K562 (cell line): ENCODE results near the gene RAP1A. TPM values are rescaled to one million over a fixed set of nuclear protein-coding genes. Genes with fewer than 3 reads are reported as not detected.

ENCODE experiments used
- DDX20 ChIP-seq: fragments of 450-650 bp; IDR thresholded peaks from 2 replicates; pipeline ENCODE4 v1.6.1; 2016; ENCODE audit warnings: missing genetic modification characterization, low read depth, mild to moderate bottlenecking, missing compliant biosample characterization, moderate library complexity
- FOS ChIP-seq: IDR thresholded peaks from 3 replicates; pipeline ENCODE4 v1.6.1; 2011; ENCODE audit not compliant: insufficient read length; ENCODE audit errors: extremely low read depth
- FOXP4 ChIP-seq: sonication (generic); formaldehyde crosslinking; IDR thresholded peaks from 2 replicates; pipeline ENCODE4 v1.8.0; 2022; ENCODE audit warnings: mild to moderate bottlenecking, missing genetic modification reagents, borderline replicate concordance
- MCM2 ChIP-seq: fragments of 450-650 bp; IDR thresholded peaks from 2 replicates; pipeline ENCODE4 v1.6.1; 2017; ENCODE audit warnings: low read depth, mild to moderate bottlenecking
- MEF2D ChIP-seq: conservative IDR thresholded peaks from 2 replicates; pipeline ENCODE4 v1.6.1; 2016; ENCODE audit warnings: low read depth, missing genetic modification characterization, missing compliant biosample characterization
- MYNN ChIP-seq, 2 experiments: sonication (generic); formaldehyde crosslinking in 1 of 2; IDR thresholded peaks; 2 replicates each; pipeline versions ENCODE4 v1.5.0 to v1.6.1; 2016 to 2020; ENCODE audit warnings: antibody characterized with exemption in 1 of 2, missing genetic modification reagents in 1 of 2
- NCOA2 ChIP-seq, 2 experiments: fragments of 450-650 bp; IDR thresholded peaks; 2 replicates each; pipeline ENCODE4 v1.6.1; 2018; ENCODE audit warnings: mild to moderate bottlenecking in 2 of 2, moderate library complexity in 1 of 2; ENCODE audit not compliant: partially characterized antibody in 2 of 2
- NCOA6 ChIP-seq: fragments of 450-650 bp; IDR thresholded peaks from 2 replicates; pipeline ENCODE4 v1.6.1; 2017; ENCODE audit warnings: mild to moderate bottlenecking
- POLR2A ChIP-seq: fragments of 450-650 bp; conservative IDR thresholded peaks from 2 replicates; pipeline ENCODE4 v1.6.1; 2016
- RAD21 ChIP-seq, 2 experiments: fragments of 250-450 bp in 1 of 2; fragments of 450-650 bp in 1 of 2; sonication (Bioruptor Pico) in 1 of 2; formaldehyde crosslinking in 1 of 2; IDR thresholded peaks in 1 of 2; conservative IDR thresholded peaks in 1 of 2; 2 replicates each; pipeline versions ENCODE4 v1.4.0 to v1.8.0; 2020 to 2022; ENCODE audit warnings: mild to moderate bottlenecking in 2 of 2, moderate library complexity in 1 of 2
- STAT5A ChIP-seq: IDR thresholded peaks from 2 replicates; pipeline ENCODE4 v1.6.1; 2012; ENCODE audit warnings: low read length, inconsistent platforms, borderline replicate concordance
- TEAD4 ChIP-seq, 2 experiments: sonication (generic) in 1 of 2; formaldehyde crosslinking in 1 of 2; IDR thresholded peaks; 2 replicates each; pipeline versions ENCODE4 v1.6.1 to v1.8.0; 2012 to 2022; ENCODE audit warnings: borderline replicate concordance in 1 of 2, inconsistent platforms in 1 of 2, low read length in 1 of 2, mild to moderate bottlenecking in 1 of 2, missing genetic modification reagents in 1 of 2
- ZBTB5 ChIP-seq: fragments of 450-650 bp; IDR thresholded peaks from 2 replicates; pipeline ENCODE4 v1.6.1; 2017; ENCODE audit warnings: antibody characterized with exemption
- ZBTB7A ChIP-seq: IDR thresholded peaks from 2 replicates; pipeline ENCODE4 v1.6.1; 2011; ENCODE audit warnings: low read depth, mild to moderate bottlenecking, low read length, moderate library complexity, borderline replicate concordance; ENCODE audit not compliant: control insufficient read depth
- ZNF589 ChIP-seq: fragments of 200-800 bp; sonication (Bioruptor generic); IDR thresholded peaks from 2 replicates; pipeline ENCODE4 v1.6.1; 2016; ENCODE audit warnings: low read depth, missing genetic modification characterization, missing compliant biosample characterization
- polyA plus RNA-seq, 8 experiments: library from polyadenylated mRNA; depleted of rRNA in 4 of 8; stranded (reverse) in 5 of 8; unstranded in 3 of 8; fragments of >200 nt; fragmentation: Nextera tagmentation in 2 of 8; fragmentation: Illumina TruSeq in 1 of 8; extraction: Ambion mirVana in 2 of 8; extraction: Trizol in 1 of 8; gene quantifications; 2 replicates each; pipeline versions ENCODE4 v1.2.1 to v1.2.3, GENCODE V29; 2011 to 2014; ENCODE audit warnings: inconsistent platforms in 1 of 8, missing spikeins in 1 of 8
- total RNA-seq, 7 experiments: library from RNA; depleted of rRNA in 6 of 7; stranded (reverse); fragments of >200 nt in 6 of 7; fragmentation: Illumina TruSeq in 2 of 7; extraction: Trizol in 2 of 7; gene quantifications; 2 replicates each; pipeline versions ENCODE4 v1.2.1 to v1.2.3, GENCODE V29; 2011 to 2021; ENCODE audit warnings: low replicate concordance in 1 of 7
- TF ChIP-seq, protein P1 (sequence below), 2 experiments: fragments of 450-650 bp in 1 of 2; sonication (generic) in 1 of 2; formaldehyde crosslinking in 1 of 2; IDR thresholded peaks in 1 of 2; conservative IDR thresholded peaks in 1 of 2; 2 replicates each; pipeline versions ENCODE4 v1.6.1 to v1.8.1; 2016 to 2023; ENCODE audit warnings: mild to moderate bottlenecking in 2 of 2, moderate library complexity in 2 of 2, inconsistent platforms in 1 of 2, missing genetic modification reagents in 1 of 2
- TF ChIP-seq, protein P2 (sequence below): sonication (generic); formaldehyde crosslinking; IDR thresholded peaks from 2 replicates; pipeline ENCODE4 v1.8.1; 2022; ENCODE audit warnings: missing genetic modification reagents

RAP1A gene
- total and polyA plus RNA-seq, 9 of the 15 experiments (the other 6 are each of a cell fraction or from before 2014, with no cell fraction given) = 13.4 to 86.2 (median 32.5) TPM

- TF ChIP-seq FOS (peak; percentile 49), DDX20 (no peak), MCM2 (no peak), FOXP4 (CRISPR knock-in tag) (no peak), TEAD4 (IDR thresholded peaks at IDR 0.05; ENCODE audit: low read length) (peak; percentile 67), TEAD4 (CRISPR knock-in tag; IDR thresholded peaks at IDR 0.05; ENCODE audit: borderline replicate concordance) (no peak), RAD21 (CRISPR knock-in tag; conservative IDR thresholded peaks at IDR 0.05 in 1 of 2, IDR thresholded peaks at IDR 0.05 in 1 of 2) (0 out of 4 replicates have a peak, but pooled peaks of 1 of the 2 experiments have one; percentile 4), ZBTB7A (peak; percentile 70; the same call in 1 of the 2 replicates), POLR2A (peak; percentile 44; the same call in 1 of the 2 replicates), MYNN (IDR thresholded peaks at IDR 0.05) (peak; percentile 80), MYNN (CRISPR knock-in tag; IDR thresholded peaks at IDR 0.05) (no peak), ZNF589 (peak; percentile 93), NCOA2 (IDR thresholded peaks at IDR 0.05; ENCODE audit: partially characterized antibody in 2 of 2) (no peak), ZBTB5 (0 out of 2 replicates have a peak, but pooled peaks have one; percentile 16), MEF2D (tag) (peak; percentile 85), NCOA6 (peak; percentile 14; the same call in 1 of the 2 replicates), STAT5A (peak; percentile 35; the same call in 1 of the 2 replicates)
- TF ChIP-seq, protein P1, sequence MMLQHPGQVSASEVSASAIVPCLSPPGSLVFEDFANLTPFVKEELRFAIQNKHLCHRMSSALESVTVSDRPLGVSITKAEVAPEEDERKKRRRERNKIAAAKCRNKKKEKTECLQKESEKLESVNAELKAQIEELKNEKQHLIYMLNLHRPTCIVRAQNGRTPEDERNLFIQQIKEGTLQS (IDR thresholded peaks at IDR 0.05) = peak; percentile 95
- TF ChIP-seq, protein P1 (CRISPR knock-in tag; conservative IDR thresholded peaks at IDR 0.05) = peak; percentile 76; the same call in 1 of the 2 replicates
- TF ChIP-seq, protein P2, sequence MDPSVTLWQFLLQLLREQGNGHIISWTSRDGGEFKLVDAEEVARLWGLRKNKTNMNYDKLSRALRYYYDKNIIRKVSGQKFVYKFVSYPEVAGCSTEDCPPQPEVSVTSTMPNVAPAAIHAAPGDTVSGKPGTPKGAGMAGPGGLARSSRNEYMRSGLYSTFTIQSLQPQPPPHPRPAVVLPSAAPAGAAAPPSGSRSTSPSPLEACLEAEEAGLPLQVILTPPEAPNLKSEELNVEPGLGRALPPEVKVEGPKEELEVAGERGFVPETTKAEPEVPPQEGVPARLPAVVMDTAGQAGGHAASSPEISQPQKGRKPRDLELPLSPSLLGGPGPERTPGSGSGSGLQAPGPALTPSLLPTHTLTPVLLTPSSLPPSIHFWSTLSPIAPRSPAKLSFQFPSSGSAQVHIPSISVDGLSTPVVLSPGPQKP (CRISPR knock-in tag) = no peak
Observed at GRCh38 chr1:111592389-111593361, 26.9 kb upstream of the RAP1A start (continued).
